WTC11 (cell line): ENCODE results near the gene VARS1.

ENCODE experiments used
- ETV6 ChIP-seq: sonication (generic); formaldehyde crosslinking; IDR thresholded peaks from 2 replicates; pipeline ENCODE4 v1.8.1; 2022; ENCODE audit warnings: mild to moderate bottlenecking, missing genetic modification reagents
- FOXJ3 ChIP-seq: sonication (generic); formaldehyde crosslinking; IDR thresholded peaks from 2 replicates; pipeline ENCODE4 v1.9.0; 2021; ENCODE audit warnings: missing genetic modification reagents, mild to moderate bottlenecking, borderline replicate concordance
- NR3C1 ChIP-seq: sonication (generic); formaldehyde crosslinking; conservative IDR thresholded peaks from 2 replicates; pipeline ENCODE4 v1.8.1; 2023; ENCODE audit warnings: low read depth, mild to moderate bottlenecking, missing genetic modification reagents
- ZNF121 ChIP-seq: sonication (generic); formaldehyde crosslinking; IDR thresholded peaks from 2 replicates; pipeline ENCODE4 v1.8.0; 2023; ENCODE audit warnings: missing genetic modification reagents
- ZNF138 ChIP-seq: sonication (generic); formaldehyde crosslinking; conservative IDR thresholded peaks from 2 replicates; pipeline ENCODE4 v1.8.1; 2022; ENCODE audit warnings: mild to moderate bottlenecking, moderate library complexity, missing genetic modification reagents
- ZNF219 ChIP-seq: sonication (generic); formaldehyde crosslinking; IDR thresholded peaks from 2 replicates; pipeline ENCODE4 v1.8.0; 2023; ENCODE audit warnings: missing genetic modification reagents, mild to moderate bottlenecking, borderline replicate concordance
- ZNF416 ChIP-seq: fragments of 250-450 bp; sonication (Bioruptor Pico); IDR thresholded peaks from 2 replicates; pipeline ENCODE4 v1.9.0; 2021; ENCODE audit warnings: mild to moderate bottlenecking, inconsistent platforms
- TF ChIP-seq, protein P1 (sequence below): sonication (generic); formaldehyde crosslinking; IDR thresholded peaks from 2 replicates; pipeline ENCODE4 v1.8.0; 2022; ENCODE audit warnings: mild to moderate bottlenecking, missing genetic modification reagents
- TF ChIP-seq, protein P2 (sequence below): fragments of 200-600 bp; IDR thresholded peaks from 2 replicates; pipeline ENCODE4 v1.8.0; 2022; ENCODE audit warnings: antibody characterized with exemption
- TF ChIP-seq, protein P3 (sequence below): sonication (generic); formaldehyde crosslinking; IDR thresholded peaks from 2 replicates; pipeline ENCODE4 v1.8.0; 2023; ENCODE audit warnings: missing genetic modification reagents
- TF ChIP-seq, protein P4 (sequence below): sonication (generic); formaldehyde crosslinking; IDR thresholded peaks from 2 replicates; pipeline ENCODE4 v1.8.1; 2023; ENCODE audit warnings: mild to moderate bottlenecking, missing genetic modification reagents
- TF ChIP-seq, protein P5 (sequence below): sonication (generic); formaldehyde crosslinking; IDR thresholded peaks from 2 replicates; pipeline ENCODE4 v1.8.1; 2023; ENCODE audit warnings: mild to moderate bottlenecking, missing genetic modification reagents, borderline replicate concordance
- TF ChIP-seq, protein P6 (sequence below): sonication (generic); formaldehyde crosslinking; IDR thresholded peaks from 2 replicates; pipeline ENCODE4 v1.8.0; 2022; ENCODE audit warnings: mild to moderate bottlenecking, missing genetic modification reagents

DNA sequence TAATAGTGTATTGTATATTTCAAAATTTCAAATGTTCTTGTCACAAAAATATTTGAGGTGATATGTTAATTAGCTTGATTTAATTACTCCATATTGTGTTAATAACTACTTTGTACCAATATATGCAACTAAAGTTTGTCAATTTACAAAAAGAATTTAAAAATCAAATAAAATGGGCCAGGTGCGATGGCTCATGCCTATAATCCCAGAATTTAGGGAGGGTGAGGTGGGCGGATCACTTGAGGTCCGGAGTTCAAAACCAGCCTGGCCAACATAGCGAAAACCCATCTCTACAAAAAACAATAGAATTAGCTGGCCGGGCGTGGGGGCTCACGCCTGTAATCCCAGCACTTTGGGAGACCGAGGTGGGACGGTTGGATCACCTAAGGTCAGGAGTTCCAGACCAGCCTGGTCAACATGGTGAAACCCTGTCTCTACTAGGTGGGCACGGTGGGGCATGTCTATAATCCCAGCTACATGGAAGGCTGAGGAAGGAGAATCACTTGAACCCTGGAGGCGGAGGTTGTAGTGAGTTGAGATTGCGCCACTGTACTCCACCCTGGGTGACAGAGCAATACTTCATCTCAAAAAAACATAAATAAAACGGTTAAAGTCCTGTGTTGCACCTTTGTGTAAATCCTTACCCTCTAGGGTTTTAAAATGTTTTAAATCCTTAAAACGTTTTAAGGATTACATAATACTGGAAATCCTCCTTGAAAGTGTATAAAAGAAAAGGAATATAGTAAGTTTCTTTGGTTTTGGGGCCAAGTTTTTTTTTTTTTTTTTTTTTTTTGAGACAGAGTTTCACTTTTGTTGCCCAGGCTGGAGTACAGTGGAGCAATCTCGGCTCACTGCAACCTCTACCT, 36.0 kb upstream of the VARS1 start:
- TF ChIP-seq, protein P1, sequence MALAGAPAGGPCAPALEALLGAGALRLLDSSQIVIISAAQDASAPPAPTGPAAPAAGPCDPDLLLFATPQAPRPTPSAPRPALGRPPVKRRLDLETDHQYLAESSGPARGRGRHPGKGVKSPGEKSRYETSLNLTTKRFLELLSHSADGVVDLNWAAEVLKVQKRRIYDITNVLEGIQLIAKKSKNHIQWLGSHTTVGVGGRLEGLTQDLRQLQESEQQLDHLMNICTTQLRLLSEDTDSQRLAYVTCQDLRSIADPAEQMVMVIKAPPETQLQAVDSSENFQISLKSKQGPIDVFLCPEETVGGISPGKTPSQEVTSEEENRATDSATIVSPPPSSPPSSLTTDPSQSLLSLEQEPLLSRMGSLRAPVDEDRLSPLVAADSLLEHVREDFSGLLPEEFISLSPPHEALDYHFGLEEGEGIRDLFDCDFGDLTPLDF (CRISPR knock-in tag): no peak
- TF ChIP-seq, protein P2, sequence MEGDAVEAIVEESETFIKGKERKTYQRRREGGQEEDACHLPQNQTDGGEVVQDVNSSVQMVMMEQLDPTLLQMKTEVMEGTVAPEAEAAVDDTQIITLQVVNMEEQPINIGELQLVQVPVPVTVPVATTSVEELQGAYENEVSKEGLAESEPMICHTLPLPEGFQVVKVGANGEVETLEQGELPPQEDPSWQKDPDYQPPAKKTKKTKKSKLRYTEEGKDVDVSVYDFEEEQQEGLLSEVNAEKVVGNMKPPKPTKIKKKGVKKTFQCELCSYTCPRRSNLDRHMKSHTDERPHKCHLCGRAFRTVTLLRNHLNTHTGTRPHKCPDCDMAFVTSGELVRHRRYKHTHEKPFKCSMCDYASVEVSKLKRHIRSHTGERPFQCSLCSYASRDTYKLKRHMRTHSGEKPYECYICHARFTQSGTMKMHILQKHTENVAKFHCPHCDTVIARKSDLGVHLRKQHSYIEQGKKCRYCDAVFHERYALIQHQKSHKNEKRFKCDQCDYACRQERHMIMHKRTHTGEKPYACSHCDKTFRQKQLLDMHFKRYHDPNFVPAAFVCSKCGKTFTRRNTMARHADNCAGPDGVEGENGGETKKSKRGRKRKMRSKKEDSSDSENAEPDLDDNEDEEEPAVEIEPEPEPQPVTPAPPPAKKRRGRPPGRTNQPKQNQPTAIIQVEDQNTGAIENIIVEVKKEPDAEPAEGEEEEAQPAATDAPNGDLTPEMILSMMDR: no peak
- TF ChIP-seq, protein P3, sequence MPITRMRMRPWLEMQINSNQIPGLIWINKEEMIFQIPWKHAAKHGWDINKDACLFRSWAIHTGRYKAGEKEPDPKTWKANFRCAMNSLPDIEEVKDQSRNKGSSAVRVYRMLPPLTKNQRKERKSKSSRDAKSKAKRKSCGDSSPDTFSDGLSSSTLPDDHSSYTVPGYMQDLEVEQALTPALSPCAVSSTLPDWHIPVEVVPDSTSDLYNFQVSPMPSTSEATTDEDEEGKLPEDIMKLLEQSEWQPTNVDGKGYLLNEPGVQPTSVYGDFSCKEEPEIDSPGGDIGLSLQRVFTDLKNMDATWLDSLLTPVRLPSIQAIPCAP: no peak
- TF ChIP-seq ZNF121 (CRISPR knock-in tag) (no peak), ETV6 (no peak), ZNF138 (CRISPR knock-in tag) (no peak), ZNF416 (CRISPR knock-in tag) (no peak), NR3C1 (CRISPR knock-in tag) (no peak), ZNF219 (no peak), FOXJ3 (no peak)
- TF ChIP-seq, protein P4, sequence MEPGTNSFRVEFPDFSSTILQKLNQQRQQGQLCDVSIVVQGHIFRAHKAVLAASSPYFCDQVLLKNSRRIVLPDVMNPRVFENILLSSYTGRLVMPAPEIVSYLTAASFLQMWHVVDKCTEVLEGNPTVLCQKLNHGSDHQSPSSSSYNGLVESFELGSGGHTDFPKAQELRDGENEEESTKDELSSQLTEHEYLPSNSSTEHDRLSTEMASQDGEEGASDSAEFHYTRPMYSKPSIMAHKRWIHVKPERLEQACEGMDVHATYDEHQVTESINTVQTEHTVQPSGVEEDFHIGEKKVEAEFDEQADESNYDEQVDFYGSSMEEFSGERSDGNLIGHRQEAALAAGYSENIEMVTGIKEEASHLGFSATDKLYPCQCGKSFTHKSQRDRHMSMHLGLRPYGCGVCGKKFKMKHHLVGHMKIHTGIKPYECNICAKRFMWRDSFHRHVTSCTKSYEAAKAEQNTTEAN (CRISPR knock-in tag): no peak
- TF ChIP-seq, protein P5, sequence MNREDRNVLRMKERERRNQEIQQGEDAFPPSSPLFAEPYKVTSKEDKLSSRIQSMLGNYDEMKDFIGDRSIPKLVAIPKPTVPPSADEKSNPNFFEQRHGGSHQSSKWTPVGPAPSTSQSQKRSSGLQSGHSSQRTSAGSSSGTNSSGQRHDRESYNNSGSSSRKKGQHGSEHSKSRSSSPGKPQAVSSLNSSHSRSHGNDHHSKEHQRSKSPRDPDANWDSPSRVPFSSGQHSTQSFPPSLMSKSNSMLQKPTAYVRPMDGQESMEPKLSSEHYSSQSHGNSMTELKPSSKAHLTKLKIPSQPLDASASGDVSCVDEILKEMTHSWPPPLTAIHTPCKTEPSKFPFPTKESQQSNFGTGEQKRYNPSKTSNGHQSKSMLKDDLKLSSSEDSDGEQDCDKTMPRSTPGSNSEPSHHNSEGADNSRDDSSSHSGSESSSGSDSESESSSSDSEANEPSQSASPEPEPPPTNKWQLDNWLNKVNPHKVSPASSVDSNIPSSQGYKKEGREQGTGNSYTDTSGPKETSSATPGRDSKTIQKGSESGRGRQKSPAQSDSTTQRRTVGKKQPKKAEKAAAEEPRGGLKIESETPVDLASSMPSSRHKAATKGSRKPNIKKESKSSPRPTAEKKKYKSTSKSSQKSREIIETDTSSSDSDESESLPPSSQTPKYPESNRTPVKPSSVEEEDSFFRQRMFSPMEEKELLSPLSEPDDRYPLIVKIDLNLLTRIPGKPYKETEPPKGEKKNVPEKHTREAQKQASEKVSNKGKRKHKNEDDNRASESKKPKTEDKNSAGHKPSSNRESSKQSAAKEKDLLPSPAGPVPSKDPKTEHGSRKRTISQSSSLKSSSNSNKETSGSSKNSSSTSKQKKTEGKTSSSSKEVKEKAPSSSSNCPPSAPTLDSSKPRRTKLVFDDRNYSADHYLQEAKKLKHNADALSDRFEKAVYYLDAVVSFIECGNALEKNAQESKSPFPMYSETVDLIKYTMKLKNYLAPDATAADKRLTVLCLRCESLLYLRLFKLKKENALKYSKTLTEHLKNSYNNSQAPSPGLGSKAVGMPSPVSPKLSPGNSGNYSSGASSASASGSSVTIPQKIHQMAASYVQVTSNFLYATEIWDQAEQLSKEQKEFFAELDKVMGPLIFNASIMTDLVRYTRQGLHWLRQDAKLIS: no peak
- TF ChIP-seq, protein P6, sequence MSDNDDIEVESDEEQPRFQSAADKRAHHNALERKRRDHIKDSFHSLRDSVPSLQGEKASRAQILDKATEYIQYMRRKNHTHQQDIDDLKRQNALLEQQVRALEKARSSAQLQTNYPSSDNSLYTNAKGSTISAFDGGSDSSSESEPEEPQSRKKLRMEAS (CRISPR knock-in tag): no peak
